Thyroid gland (tissue), 4 donors: ENCODE measurements around the gene SCO2.

Experiments
- POLR2A ChIP-seq, 2 donors: fragments of 450-650 bp; IDR thresholded peaks; one replicate each; pipeline ENCODE4 v1.6.1; 2017; ENCODE audit warnings: antibody characterized with exemption in 2 of 2, mild to moderate bottlenecking in 2 of 2, moderate library complexity in 1 of 2
- TF ChIP-seq, protein P1 (sequence below), 6 experiments: fragments of 200-600 bp in 3 of 6; fragments of 450-650 bp in 3 of 6; sonication (generic) in 3 of 6; IDR thresholded peaks; one replicate each; pipeline ENCODE4 v1.5.1; 2016 to 2019; ENCODE audit warnings: antibody characterized with exemption in 6 of 6, mild to moderate bottlenecking in 2 of 6, inconsistent platforms in 1 of 6, moderate library complexity in 1 of 6

DNA sequence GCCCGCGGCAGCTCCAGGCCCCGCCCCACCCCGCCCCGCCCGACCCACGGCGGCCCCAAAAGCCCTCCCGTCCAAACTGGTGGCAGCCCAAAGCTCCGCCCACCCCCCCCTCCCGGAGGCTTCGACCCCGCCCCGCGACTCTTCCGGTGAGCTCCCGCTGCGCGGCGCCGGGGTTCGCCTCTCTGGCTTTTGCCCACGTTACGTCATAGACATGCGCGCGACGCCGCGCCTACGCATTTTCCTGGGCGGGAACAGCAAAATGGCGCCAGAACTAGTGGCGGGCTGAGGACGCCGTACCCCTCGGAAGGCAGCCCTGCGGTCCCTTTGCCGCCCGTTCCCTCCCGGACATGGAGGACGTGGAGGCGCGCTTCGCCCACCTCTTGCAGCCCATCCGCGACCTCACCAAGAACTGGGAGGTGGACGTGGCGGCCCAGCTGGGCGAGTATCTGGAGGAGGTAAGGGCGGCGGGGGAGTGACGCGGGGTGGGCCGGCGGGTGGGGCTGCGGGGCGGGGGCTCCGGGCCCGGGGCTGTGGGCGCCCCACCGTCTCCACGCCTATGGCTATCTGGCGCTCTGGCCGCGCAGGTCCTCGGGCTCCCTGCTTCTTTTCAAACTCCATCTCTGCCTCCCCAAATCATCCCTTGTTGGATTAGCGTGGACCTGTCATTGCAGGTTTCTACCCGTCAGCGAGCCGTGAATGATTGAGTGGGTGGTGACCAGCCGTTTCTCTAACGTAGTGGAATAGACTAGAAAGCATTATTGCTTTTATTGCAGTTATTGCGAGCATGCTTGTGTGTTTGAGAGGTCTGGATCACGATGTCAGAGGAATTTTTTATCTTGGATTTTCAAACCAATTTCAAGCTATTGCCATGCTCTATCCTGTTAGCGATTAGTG is 17.2 kb downstream of the SCO2 start, which contains the start of gene NCAPH2:
- peak in 1 of 2 donors; percentile 79 for TF ChIP-seq POLR2A (IDR thresholded peaks at IDR 0.05)
- TF ChIP-seq, protein P1, sequence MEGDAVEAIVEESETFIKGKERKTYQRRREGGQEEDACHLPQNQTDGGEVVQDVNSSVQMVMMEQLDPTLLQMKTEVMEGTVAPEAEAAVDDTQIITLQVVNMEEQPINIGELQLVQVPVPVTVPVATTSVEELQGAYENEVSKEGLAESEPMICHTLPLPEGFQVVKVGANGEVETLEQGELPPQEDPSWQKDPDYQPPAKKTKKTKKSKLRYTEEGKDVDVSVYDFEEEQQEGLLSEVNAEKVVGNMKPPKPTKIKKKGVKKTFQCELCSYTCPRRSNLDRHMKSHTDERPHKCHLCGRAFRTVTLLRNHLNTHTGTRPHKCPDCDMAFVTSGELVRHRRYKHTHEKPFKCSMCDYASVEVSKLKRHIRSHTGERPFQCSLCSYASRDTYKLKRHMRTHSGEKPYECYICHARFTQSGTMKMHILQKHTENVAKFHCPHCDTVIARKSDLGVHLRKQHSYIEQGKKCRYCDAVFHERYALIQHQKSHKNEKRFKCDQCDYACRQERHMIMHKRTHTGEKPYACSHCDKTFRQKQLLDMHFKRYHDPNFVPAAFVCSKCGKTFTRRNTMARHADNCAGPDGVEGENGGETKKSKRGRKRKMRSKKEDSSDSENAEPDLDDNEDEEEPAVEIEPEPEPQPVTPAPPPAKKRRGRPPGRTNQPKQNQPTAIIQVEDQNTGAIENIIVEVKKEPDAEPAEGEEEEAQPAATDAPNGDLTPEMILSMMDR (IDR thresholded peaks at IDR 0.05) = peak in 1 of 6 experiments; percentile 30
